ENCODE measurements around the gene BLMH. TPM values are rescaled to one million over a fixed set of nuclear protein-coding genes. Genes with fewer than 3 reads are reported as not detected.

Gene BLMH
- total and polyA plus RNA-seq, 10 of the 15 experiments (the other 5 are each of a cell fraction or from before 2014, with no cell fraction given): 16.1 to 63.9 (median 54.0) TPM

- TF ChIP-seq NFYB (IDR thresholded peaks at IDR 0.05; ENCODE audit: insufficient read depth, low read depth, low read length) (no peak), IKZF1 (conservative IDR thresholded peaks at IDR 0.05) (peak; percentile 37; the same call in 1 of the 2 replicates), USF1 (IDR thresholded peaks at IDR 0.05; ENCODE audit: borderline replicate concordance, extremely low read length, insufficient read depth, low read depth, low read length) (no peak), TCF12 (IDR thresholded peaks at IDR 0.05; ENCODE audit: low read depth, low read length) (no peak), SIN3A (IDR thresholded peaks at IDR 0.05; ENCODE audit: low read depth, low read length) (no peak), NFIC (IDR thresholded peaks at IDR 0.05; ENCODE audit: low read depth, low read length) (no peak), EED (IDR thresholded peaks at IDR 0.05; ENCODE audit: low read depth) (no peak), BACH1 (IDR thresholded peaks at IDR 0.05; ENCODE audit: borderline replicate concordance) (no peak), PAX8 (IDR thresholded peaks at IDR 0.05) (no peak), ETV6 (conservative IDR thresholded peaks at IDR 0.05 in 1 of 2, IDR thresholded peaks at IDR 0.05 in 1 of 2; ENCODE audit: borderline replicate concordance in 1 of 2, low read depth in 1 of 2) (peak in 1 of 2 experiments; percentile 23; a peak in 1 of 4 replicates), ELK1 (IDR thresholded peaks at IDR 0.05; ENCODE audit: low read depth, low read length) (no peak), RAD51 (IDR thresholded peaks at IDR 0.05) (no peak), MXI1 (IDR thresholded peaks at IDR 0.05; ENCODE audit: low read depth, low read length) (no peak), RB1 (IDR thresholded peaks at IDR 0.05; ENCODE audit: borderline replicate concordance) (peak; percentile 25; the same call in 1 of the 2 replicates), NBN (IDR thresholded peaks at IDR 0.05) (no peak), MTA2 (IDR thresholded peaks at IDR 0.05; ENCODE audit: low read depth) (no peak), NR2C1 (IDR thresholded peaks at IDR 0.05) (no peak), FOXM1 (IDR thresholded peaks at IDR 0.05; ENCODE audit: low read depth, low read length) (no peak), BMI1 (IDR thresholded peaks at IDR 0.05; ENCODE audit: borderline replicate concordance) (no peak), ZNF622 (IDR thresholded peaks at IDR 0.05) (no peak), SMC3 (IDR thresholded peaks at IDR 0.05; ENCODE audit: borderline replicate concordance, low read length) (peak; percentile 41)
- TF ChIP-seq, protein P1, sequence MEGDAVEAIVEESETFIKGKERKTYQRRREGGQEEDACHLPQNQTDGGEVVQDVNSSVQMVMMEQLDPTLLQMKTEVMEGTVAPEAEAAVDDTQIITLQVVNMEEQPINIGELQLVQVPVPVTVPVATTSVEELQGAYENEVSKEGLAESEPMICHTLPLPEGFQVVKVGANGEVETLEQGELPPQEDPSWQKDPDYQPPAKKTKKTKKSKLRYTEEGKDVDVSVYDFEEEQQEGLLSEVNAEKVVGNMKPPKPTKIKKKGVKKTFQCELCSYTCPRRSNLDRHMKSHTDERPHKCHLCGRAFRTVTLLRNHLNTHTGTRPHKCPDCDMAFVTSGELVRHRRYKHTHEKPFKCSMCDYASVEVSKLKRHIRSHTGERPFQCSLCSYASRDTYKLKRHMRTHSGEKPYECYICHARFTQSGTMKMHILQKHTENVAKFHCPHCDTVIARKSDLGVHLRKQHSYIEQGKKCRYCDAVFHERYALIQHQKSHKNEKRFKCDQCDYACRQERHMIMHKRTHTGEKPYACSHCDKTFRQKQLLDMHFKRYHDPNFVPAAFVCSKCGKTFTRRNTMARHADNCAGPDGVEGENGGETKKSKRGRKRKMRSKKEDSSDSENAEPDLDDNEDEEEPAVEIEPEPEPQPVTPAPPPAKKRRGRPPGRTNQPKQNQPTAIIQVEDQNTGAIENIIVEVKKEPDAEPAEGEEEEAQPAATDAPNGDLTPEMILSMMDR (IDR thresholded peaks at IDR 0.05 in 2 of 3, conservative IDR thresholded peaks at IDR 0.05 in 1 of 3; ENCODE audit: control insufficient read depth in 2 of 3, extremely low read depth in 1 of 3, insufficient read depth in 1 of 3, low read depth in 3 of 3, low read length in 3 of 3): peak; percentile 57 to 86 (median 63); a peak in 5 of 6 replicates
- TF ChIP-seq, protein P2, sequence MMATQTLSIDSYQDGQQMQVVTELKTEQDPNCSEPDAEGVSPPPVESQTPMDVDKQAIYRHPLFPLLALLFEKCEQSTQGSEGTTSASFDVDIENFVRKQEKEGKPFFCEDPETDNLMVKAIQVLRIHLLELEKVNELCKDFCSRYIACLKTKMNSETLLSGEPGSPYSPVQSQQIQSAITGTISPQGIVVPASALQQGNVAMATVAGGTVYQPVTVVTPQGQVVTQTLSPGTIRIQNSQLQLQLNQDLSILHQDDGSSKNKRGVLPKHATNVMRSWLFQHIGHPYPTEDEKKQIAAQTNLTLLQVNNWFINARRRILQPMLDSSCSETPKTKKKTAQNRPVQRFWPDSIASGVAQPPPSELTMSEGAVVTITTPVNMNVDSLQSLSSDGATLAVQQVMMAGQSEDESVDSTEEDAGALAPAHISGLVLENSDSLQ (IDR thresholded peaks at IDR 0.05): no peak
Observed at GRCh38 chr17:30336369-30337171, 44.8 kb upstream of the BLMH start (continued).

Measured in GM12878 (cell line).